Stomach (tissue), 9 donors: ENCODE measurements around the gene MUC12. TPM values are rescaled to one million over a fixed set of nuclear protein-coding genes. Genes with fewer than 3 reads are reported as not detected.
"Not testable (repeated sequence)": the region's sequence is repeated elsewhere in the genome, so short reads cannot be mapped to it uniquely, and the experiment has no call there.

Experiments
- DNase-seq, 2 donors: peaks; one replicate each; pipeline versions ENCODE4 v3.0.0 to v3.0.0-alpha.2; 2013 to 2019
- H3K27ac ChIP-seq, 5 donors: fragments of 200-600 bp in 4 of 5; sonication (generic) in 4 of 5; one replicate each; pipeline ENCODE4 v1.5.1; 2013 to 2019; ENCODE audit warnings: mild to moderate bottlenecking in 1 of 5, moderate library complexity in 1 of 5
- H3K27me3 ChIP-seq, 3 donors: fragments of 200-600 bp; sonication (generic); one replicate each; pipeline ENCODE4 v1.5.1; 2017 to 2019; ENCODE audit warnings: mixed run types in 1 of 3
- H3K36me3 ChIP-seq, 4 donors: fragments of 200-600 bp; sonication (generic); 1 replicate in 3 of 4; 2 replicates in 1 of 4; pipeline ENCODE4 v1.5.1; 2016 to 2019
- H3K4me1 ChIP-seq, 4 donors: fragments of 200-600 bp; sonication (generic); one replicate each; pipeline ENCODE4 v1.5.1; 2016 to 2019
- H3K4me3 ChIP-seq, 4 donors: fragments of 200-600 bp; sonication (generic) in 3 of 4; one replicate each; pipeline ENCODE4 v1.5.1; 2016 to 2019; ENCODE audit warnings: mild to moderate bottlenecking in 1 of 4
- H3K9me3 ChIP-seq, 4 donors: fragments of 200-600 bp; sonication (generic); one replicate each; pipeline ENCODE4 v1.5.1; 2016 to 2019
- CTCF ChIP-seq, 7 experiments: fragments of 450-650 bp in 4 of 7; fragments of 200-600 bp in 3 of 7; sonication (generic) in 3 of 7; IDR thresholded peaks; one replicate each; pipeline ENCODE4 v1.5.1; 2016 to 2019; ENCODE audit warnings: antibody characterized with exemption in 7 of 7, control low read depth in 2 of 7, mild to moderate bottlenecking in 1 of 7
- EP300 ChIP-seq: sonication (generic); formaldehyde crosslinking; IDR thresholded peaks from one replicate; pipeline ENCODE4 v1.6.1; 2017; ENCODE audit warnings: antibody characterized with exemption
- POLR2A ChIP-seq, 4 donors: fragments of 450-650 bp; IDR thresholded peaks; one replicate each; pipeline ENCODE4 v1.6.1; 2016; ENCODE audit warnings: antibody characterized with exemption in 4 of 4, control low read depth in 2 of 4, mild to moderate bottlenecking in 1 of 4, moderate library complexity in 1 of 4
- POLR2AphosphoS5 ChIP-seq, 3 donors: sonication (generic); formaldehyde crosslinking; IDR thresholded peaks; one replicate each; pipeline ENCODE4 v1.6.1; 2016; ENCODE audit warnings: antibody characterized with exemption in 3 of 3
- WGBS, 5 donors: extraction: QIAGEN DNeasy Blood & Tissue Kit in 3 of 5; methylation state at CpG; one replicate each; pipeline versions ENCODE4 v1.1.5 to v1.1.7; 2013 to 2018; 5-methylcytosine and 5-hydroxymethylcytosine counted together
- intact Hi-C: fragments of 100-400 bp; cut with DNase I; formaldehyde crosslinking; loops from one replicate; pipeline ENCODE4 v1.15.1; 2023; ENCODE audit warnings: low total_unique reads
- polyA plus RNA-seq, 3 donors: library from polyadenylated mRNA; stranded (reverse); fragments of 200-250 nt; gene quantifications; one replicate each; pipeline ENCODE4 v1.2.3, GENCODE V29; 2013
- total RNA-seq, 5 donors: library from RNA; depleted of rRNA; stranded (reverse); fragments of >200 nt; gene quantifications; one replicate each; pipeline versions ENCODE4 v1.1.0 to v1.2.3, GENCODE V29; 2014 to 2016
- donor health status: healthy with polysubstance abuse.
- donor health status: Bipolar disorder and iron deficiency.
- donor health status: healthy.

MUC12 gene
- total and polyA plus RNA-seq, 8 donors: under 0.01 to 76.8 (median 1.4) TPM; not detected in 1

GRCh38 chr7:101058355-101058754, 89.0 kb downstream of the MUC12 start:
- 19 to 28% (median 20%) methylated on average over 9 of the region's 9 CpGs for WGBS, 5 donors
- Histone ChIP-seq H3K27ac (no peak overlapping the region), H3K9me3 (no peaks in the 10 kb centered on the region), H3K27me3 (peaks cover 0 to 82% (median 29%) of the 10 kb centered on the region in 3 donors), H3K4me1 (peaks cover 0 to 6% (median 0%) of the 10 kb centered on the region in 4 donors), H3K36me3 (no peaks in the 10 kb centered on the region), H3K4me3 (no peak overlapping the region)
- DNase-seq: peak; percentile 44 to 76
- TF ChIP-seq POLR2AphosphoS5 (IDR thresholded peaks at IDR 0.05) (no peak), CTCF (IDR thresholded peaks at IDR 0.05) (no peak), POLR2A (IDR thresholded peaks at IDR 0.05) (no peak), EP300 (no peak)
- intact Hi-C loops: loop anchor here (5.0 kb wide), 1 partner anchor 161 kb away; the partner anchor contains the start of gene ACHE

GRCh38 chr7:101059620-101059942, 90.2 kb downstream of the MUC12 start:
- TF ChIP-seq POLR2A (IDR thresholded peaks at IDR 0.05) (no peak), POLR2AphosphoS5 (IDR thresholded peaks at IDR 0.05) (no peak), CTCF (IDR thresholded peaks at IDR 0.05) (no peak), EP300 (no peak)
- Histone ChIP-seq H3K36me3 (no peaks in the 10 kb centered on the region), H3K27ac (no peak overlapping the region), H3K27me3 (peaks cover 0 to 83% (median 33%) of the 10 kb centered on the region in 3 donors), H3K4me1 (peaks cover 0 to 6% (median 0%) of the 10 kb centered on the region in 4 donors), H3K9me3 (no peaks in the 10 kb centered on the region), H3K4me3 (no peak overlapping the region)
- no peak for DNase-seq
- intact Hi-C loops: loop anchor here (5.0 kb wide), 1 partner anchor 162 kb away; the partner anchor contains the start of gene ACHE
- WGBS, 5 donors: 30 to 37% (median 35%) methylated on average over 9 of the region's 9 CpGs

GRCh38 chr7:101060992-101061391, 91.6 kb downstream of the MUC12 start:
- 74 to 81% (median 78%) methylated on average over 5 of the region's 5 CpGs for WGBS, 5 donors
- no peaks in the 10 kb centered on the region for H3K9me3 ChIP-seq
- no peak overlapping the region for H3K27ac ChIP-seq
- H3K27me3 ChIP-seq: peaks cover 0 to 90% (median 37%) of the 10 kb centered on the region in 3 donors
- peaks cover 0 to 6% (median 0%) of the 10 kb centered on the region in 4 donors for H3K4me1 ChIP-seq
- intact Hi-C loops: no loop called here
- DNase-seq: no peak
- no peaks in the 10 kb centered on the region for H3K36me3 ChIP-seq
- H3K4me3 ChIP-seq: no peak overlapping the region
- TF ChIP-seq POLR2AphosphoS5 (IDR thresholded peaks at IDR 0.05) (no peak), POLR2A (IDR thresholded peaks at IDR 0.05) (no peak), EP300 (no peak), CTCF (IDR thresholded peaks at IDR 0.05) (no peak)

- H3K36me3 ChIP-seq, H3K27ac ChIP-seq, H3K9me3 ChIP-seq, intact Hi-C loops, H3K4me3 ChIP-seq, H3K4me1 ChIP-seq, DNase-seq: not testable (repeated sequence)
- WGBS, 5 donors: 60 to 85% (median 74%) methylated on average over 9 of the region's 9 CpGs
- H3K27me3 ChIP-seq: peaks cover 0 to 92% (median 35%) of the 10 kb centered on the region in 3 donors
Observed at GRCh38 chr7:101064176-101064550, 94.8 kb downstream of the MUC12 start.

- WGBS, 5 donors: 67 to 78% (median 73%) methylated on average over 3 of the region's 3 CpGs
- H3K27ac ChIP-seq, H3K4me1 ChIP-seq, DNase-seq, H3K36me3 ChIP-seq, H3K4me3 ChIP-seq, intact Hi-C loops, H3K9me3 ChIP-seq: not testable (repeated sequence)
- H3K27me3 ChIP-seq: peaks cover 0 to 90% (median 35%) of the 10 kb centered on the region in 3 donors
Observed at GRCh38 chr7:101065162-101065561, 95.8 kb downstream of the MUC12 start.
